Activated CD4-positive, CD25-positive, alpha-beta regulatory T cell treated with anti-CD3 and anti-CD28 coated beads, Interleukin-2, amount 50 U/mL, for 72 hours (primary cell): ENCODE data around the gene AARS2.

ENCODE experiments used
- DNase-seq: peaks from one replicate; pipeline ENCODE4 v3.0.0; 2021

The AARS2 gene

GRCh38 chr6:44298864-44299263, 14.3 kb downstream of the AARS2 start:
- DNase-seq, result no peak

- no peak for DNase-seq
Measured at GRCh38 chr6:44298055-44298803, 14.9 kb downstream of the AARS2 start.

GRCh38 chr6:44297063-44298038, 15.8 kb downstream of the AARS2 start:
- peak; percentile 54 for DNase-seq

GRCh38 chr6:44294832-44295791, 18.0 kb downstream of the AARS2 start:
- DNase-seq, result no peak

- no peak for DNase-seq
Measured at GRCh38 chr6:44292661-44293365, 20.3 kb downstream of the AARS2 start.

GRCh38 chr6:44291841-44292240, 21.3 kb downstream of the AARS2 start:
- no peak for DNase-seq

- DNase-seq, result no peak
Measured at GRCh38 chr6:44289726-44290260, 23.4 kb downstream of the AARS2 start.

- DNase-seq, result no peak
Measured at GRCh38 chr6:44286747-44287146, 26.4 kb downstream of the AARS2 start.

- DNase-seq, result no peak
Measured at GRCh38 chr6:44286285-44286565, 26.9 kb downstream of the AARS2 start.

GRCh38 chr6:44285552-44286284, 27.4 kb downstream of the AARS2 start:
- DNase-seq, result no peak

GRCh38 chr6:44284867-44285266, 28.3 kb downstream of the AARS2 start:
- no peak for DNase-seq

GRCh38 chr6:44284121-44284520, 29.0 kb downstream of the AARS2 start:
- no peak for DNase-seq

- no peak for DNase-seq
Measured at GRCh38 chr6:44278774-44279697, 34.1 kb downstream of the AARS2 start.

- DNase-seq, result no peak
Measured at GRCh38 chr6:44278315-44278714, 34.8 kb downstream of the AARS2 start.

GRCh38 chr6:44277763-44278162, 35.4 kb downstream of the AARS2 start:
- no peak for DNase-seq

- no peak for DNase-seq
Measured at GRCh38 chr6:44276667-44277640, 36.2 kb downstream of the AARS2 start.

GRCh38 chr6:44275749-44276648, 37.1 kb downstream of the AARS2 start:
- no peak for DNase-seq

- no peak for DNase-seq
Measured at GRCh38 chr6:44275271-44275748, 37.8 kb downstream of the AARS2 start.
